HepG2 (cell line): ENCODE measurements around the gene RDH8.

Source experiments
- CAMTA2 ChIP-seq: sonication (generic); formaldehyde crosslinking; IDR thresholded peaks from 2 replicates; pipeline ENCODE4 v1.4.0; 2020; ENCODE audit warnings: mild to moderate bottlenecking, missing genetic modification reagents, borderline replicate concordance
- CERS6 ChIP-seq: sonication (generic); formaldehyde crosslinking; IDR thresholded peaks from 2 replicates; pipeline ENCODE4 v1.5.0; 2020; ENCODE audit warnings: missing genetic modification reagents
- EP300 ChIP-seq, 3 experiments: sonication (generic) in 1 of 3; formaldehyde crosslinking in 1 of 3; IDR thresholded peaks; 2 replicates each; pipeline versions ENCODE4 v1.5.1 to v1.6.1; 2011 to 2020; ENCODE audit warnings: low read depth in 2 of 3, low read length in 2 of 3, borderline replicate concordance in 1 of 3, improper control_type of control experiment in 1 of 3, mild to moderate bottlenecking in 1 of 3, missing genetic modification reagents in 1 of 3, moderate library complexity in 1 of 3
- EZH2 ChIP-seq: conservative IDR thresholded peaks from 2 replicates; pipeline ENCODE4 v1.6.1; 2012; ENCODE audit warnings: mild to moderate bottlenecking, low read depth, low read length, moderate library complexity
- KDM4B ChIP-seq: sonication (generic); formaldehyde crosslinking; IDR thresholded peaks from 2 replicates; pipeline ENCODE4 v1.4.0; 2020; ENCODE audit warnings: missing genetic modification reagents
- MAFK ChIP-seq, 2 experiments: IDR thresholded peaks in 1 of 2; conservative IDR thresholded peaks in 1 of 2; 2 replicates each; pipeline ENCODE4 v1.6.1; 2011; ENCODE audit warnings: improper control_type of control experiment in 2 of 2, low read length in 2 of 2
- NCOA5 ChIP-seq: sonication (generic); formaldehyde crosslinking; IDR thresholded peaks from 2 replicates; pipeline ENCODE4 v1.4.0; 2020; ENCODE audit warnings: missing genetic modification reagents
- PCBP2 ChIP-seq: fragments of 200-400 bp; formaldehyde crosslinking; optimal IDR thresholded peaks from 2 replicates; pipeline ENCODE3; 2018; ENCODE audit warnings: low read length, low read depth; ENCODE audit not compliant: poor library complexity, severe bottlenecking
- POLR2AphosphoS5 ChIP-seq: IDR thresholded peaks from 2 replicates; pipeline ENCODE4 v1.6.1; 2012; ENCODE audit warnings: low read depth, low read length
- ZFP36 ChIP-seq: fragments of 150-350 bp; IDR thresholded peaks from 2 replicates; pipeline ENCODE4 v1.6.1; 2018; ENCODE audit warnings: borderline replicate concordance, low read length, low read depth; ENCODE audit not compliant: partially characterized antibody
- ZNF10 ChIP-seq: sonication (generic); formaldehyde crosslinking; IDR thresholded peaks from 2 replicates; pipeline ENCODE4 v1.4.0; 2020; ENCODE audit warnings: mild to moderate bottlenecking, low read depth, missing genetic modification reagents, borderline replicate concordance
- ZNF441 ChIP-seq: sonication (generic); formaldehyde crosslinking; IDR thresholded peaks from 2 replicates; pipeline ENCODE4 v1.7.0; 2021; ENCODE audit warnings: missing genetic modification reagents, borderline replicate concordance
- TF ChIP-seq, protein P1 (sequence below): sonication (generic); formaldehyde crosslinking; IDR thresholded peaks from 2 replicates; pipeline ENCODE4 v1.4.0; 2020; ENCODE audit warnings: missing genetic modification reagents

DNA sequence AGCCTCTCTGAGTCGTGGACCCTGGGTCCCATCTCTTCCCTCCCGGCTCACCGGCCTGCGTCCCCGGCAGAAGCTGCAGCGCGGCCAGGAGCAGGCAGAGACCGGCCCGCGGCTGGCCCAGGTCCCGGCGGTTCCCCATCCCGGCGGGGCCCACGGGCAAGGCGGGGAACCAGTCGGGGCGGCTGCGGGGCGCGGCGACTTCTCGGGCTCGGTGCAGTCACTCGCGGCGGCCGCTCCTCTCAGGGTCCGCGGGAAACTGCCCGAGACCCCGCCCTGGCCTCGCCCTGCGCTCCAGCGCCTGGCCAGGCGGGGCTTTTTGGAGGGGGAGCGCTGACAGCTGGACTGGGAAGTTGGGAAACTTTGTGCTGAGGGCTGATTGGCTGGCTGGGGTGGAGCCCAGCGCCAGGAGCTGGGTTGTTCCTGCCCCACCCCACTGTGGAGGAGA lies 3.0 kb upstream of the RDH8 start, which contains the start of gene COL5A3:
- TF ChIP-seq CAMTA2 (no peak), EZH2 (no peak; the same call in 1 of the 2 replicates), MAFK (conservative IDR thresholded peaks at IDR 0.05 in 1 of 2, IDR thresholded peaks at IDR 0.05 in 1 of 2; ENCODE audit: low read length in 2 of 2) (no peak), KDM4B (CRISPR knock-in tag) (no peak), ZNF10 (no peak), ZFP36 (no peak), NCOA5 (CRISPR knock-in tag) (no peak), ZNF441 (no peak), EP300 (IDR thresholded peaks at IDR 0.05; ENCODE audit: low read depth in 2 of 2, low read length in 2 of 2) (no peak), EP300 (CRISPR knock-in tag; IDR thresholded peaks at IDR 0.05; ENCODE audit: borderline replicate concordance) (no peak), CERS6 (CRISPR knock-in tag) (no peak), PCBP2 (no peak), POLR2AphosphoS5 (no peak)
- TF ChIP-seq, protein P1, sequence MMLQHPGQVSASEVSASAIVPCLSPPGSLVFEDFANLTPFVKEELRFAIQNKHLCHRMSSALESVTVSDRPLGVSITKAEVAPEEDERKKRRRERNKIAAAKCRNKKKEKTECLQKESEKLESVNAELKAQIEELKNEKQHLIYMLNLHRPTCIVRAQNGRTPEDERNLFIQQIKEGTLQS (CRISPR knock-in tag) = no peak
